ACHN (cell line): ENCODE data around the gene CSK.

ENCODE experiments used
- DNase-seq: peaks from one replicate; pipeline ENCODE4 v3.0.0-alpha.2; 2015
- in situ Hi-C: cut with HindIII; loops from 2 replicates; pipeline ENCODE4 v1.10.0; 2017; ENCODE audit warnings: low sequenced_read_pairs, low pct_ligation_motif_present, low pct_unique_long_range_greater_than_20kb

CSK gene

GRCh38 chr15:74847432-74847831 is 65.6 kb downstream of the CSK start:
- DNase-seq, result peak; percentile 33
- in situ Hi-C loops, result no loop called here

GRCh38 chr15:74850393-74850792 is 68.5 kb downstream of the CSK start:
- DNase-seq, result no peak
- in situ Hi-C loops, result no loop called here

GRCh38 chr15:74851960-74852359 is 70.1 kb downstream of the CSK start:
- no peak for DNase-seq
- in situ Hi-C loops, result no loop called here
